CD4-positive, alpha-beta T cell treated with Interleukin-12 subunit alpha and Interleukin-12 subunit beta, for 1 hour (primary cell): ENCODE results near the gene GNPDA1.
A peak's percentile ranks its signal among the peaks of the same experiment; 100 is the strongest.

Experiments used
- DNase-seq: peaks from one replicate; pipeline ENCODE4 v3.0.0-alpha.2; 2020

Gene GNPDA1

DNA sequence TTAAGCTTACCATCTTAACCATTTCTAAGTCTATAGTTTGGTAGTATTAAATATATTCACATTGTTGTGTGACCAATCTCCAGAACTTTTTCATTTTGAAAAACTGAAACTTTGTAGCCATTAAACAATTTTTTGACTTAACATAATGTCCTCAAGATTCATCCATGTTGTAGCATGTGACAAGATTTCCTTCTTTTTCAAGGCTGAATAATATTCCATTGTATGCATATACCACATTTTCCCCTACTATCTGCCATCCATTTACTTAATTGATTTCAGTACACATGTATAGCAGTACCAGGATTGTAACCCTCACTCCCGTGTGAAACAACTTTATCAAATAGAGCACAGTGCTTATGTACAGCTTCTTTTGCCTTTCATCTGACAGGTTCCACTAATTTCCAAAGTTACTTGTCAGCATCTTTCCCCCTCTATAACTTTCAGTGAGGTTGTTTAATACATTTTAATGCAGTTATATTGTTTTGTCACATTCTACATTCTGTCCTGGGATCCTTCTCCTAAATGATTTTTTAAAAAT lies 7.4 kb upstream of the GNPDA1 start:
- DNase-seq: no peak

GRCh38 chr5:142017832-142018427 lies 5.1 kb upstream of the GNPDA1 start:
- DNase-seq: peak; percentile 20

- DNase-seq: peak; percentile 34
Measured at GRCh38 chr5:142016556-142016955, 3.7 kb upstream of the GNPDA1 start.

GRCh38 chr5:142015781-142016533 lies 3.1 kb upstream of the GNPDA1 start:
- peak; percentile 57 for DNase-seq

- DNase-seq: peak; percentile 76
Measured at GRCh38 chr5:142014911-142015584, 2.2 kb upstream of the GNPDA1 start.

DNA sequence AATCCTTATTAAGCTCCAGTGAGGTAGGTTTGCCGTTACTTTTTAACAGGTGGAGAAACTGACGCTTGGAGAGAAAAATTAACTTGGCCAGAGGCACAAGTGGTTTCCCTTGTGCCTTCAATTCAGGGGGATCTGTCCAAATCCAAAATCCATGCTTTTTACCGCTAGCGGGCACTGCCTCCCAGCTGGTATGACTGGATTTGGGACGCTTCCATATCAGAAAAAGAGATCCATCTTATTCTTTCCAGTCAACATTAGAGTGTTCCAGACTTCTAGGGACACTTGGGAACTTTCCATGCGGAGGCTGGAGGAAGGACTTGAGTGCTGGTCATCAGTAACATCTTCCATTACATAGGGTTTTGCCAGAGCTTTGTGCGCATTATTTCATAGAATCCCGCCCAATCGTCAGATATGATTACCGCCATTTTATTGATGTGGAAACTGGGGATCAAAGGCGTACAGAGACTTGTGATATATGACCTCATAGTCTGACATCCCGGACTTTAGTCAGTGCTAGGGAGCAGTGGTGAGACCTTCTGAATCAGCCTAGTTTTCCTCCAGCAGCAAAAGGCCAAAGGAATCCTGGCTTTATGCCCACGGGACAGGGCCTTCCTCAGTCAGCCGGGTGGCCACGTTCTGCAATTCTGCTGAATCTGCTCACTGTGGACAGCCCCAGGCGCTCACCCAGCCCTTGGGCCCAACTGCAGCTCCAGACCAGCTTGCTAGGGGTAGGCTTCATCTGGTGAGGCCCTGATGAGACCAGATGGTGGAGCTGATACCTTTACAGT lies 1.1 kb upstream of the GNPDA1 start:
- DNase-seq: no peak

DNA sequence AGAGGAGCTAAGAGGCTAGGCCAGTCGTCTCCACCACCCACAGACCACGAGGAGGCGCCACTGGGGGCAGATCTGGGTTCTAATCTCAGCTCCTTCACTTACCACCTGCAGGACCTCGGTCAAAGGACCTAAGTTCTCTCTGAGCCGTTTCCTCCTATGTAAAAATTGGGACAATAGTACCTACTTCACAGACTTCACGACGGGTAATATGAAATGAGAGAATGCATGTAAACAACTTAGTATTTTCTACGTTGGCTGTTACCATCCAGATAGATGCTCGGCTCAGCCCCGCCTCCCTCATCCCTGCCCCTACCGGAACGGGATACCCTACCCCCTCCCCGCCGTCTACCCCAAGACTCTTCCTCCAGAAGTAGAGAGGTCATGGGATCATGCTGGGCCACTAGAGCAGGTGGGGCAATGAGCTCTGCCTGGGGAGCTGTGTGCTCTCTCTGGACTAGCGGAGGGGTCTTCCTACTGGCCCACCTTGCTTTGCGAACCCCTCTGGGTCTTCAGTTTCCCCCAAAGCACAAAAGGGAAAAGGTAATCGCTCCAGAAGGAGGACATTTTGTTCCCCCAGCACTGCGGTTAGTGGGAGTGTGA lies 541 bp downstream of the GNPDA1 start:
- DNase-seq: peak; percentile 55

DNA sequence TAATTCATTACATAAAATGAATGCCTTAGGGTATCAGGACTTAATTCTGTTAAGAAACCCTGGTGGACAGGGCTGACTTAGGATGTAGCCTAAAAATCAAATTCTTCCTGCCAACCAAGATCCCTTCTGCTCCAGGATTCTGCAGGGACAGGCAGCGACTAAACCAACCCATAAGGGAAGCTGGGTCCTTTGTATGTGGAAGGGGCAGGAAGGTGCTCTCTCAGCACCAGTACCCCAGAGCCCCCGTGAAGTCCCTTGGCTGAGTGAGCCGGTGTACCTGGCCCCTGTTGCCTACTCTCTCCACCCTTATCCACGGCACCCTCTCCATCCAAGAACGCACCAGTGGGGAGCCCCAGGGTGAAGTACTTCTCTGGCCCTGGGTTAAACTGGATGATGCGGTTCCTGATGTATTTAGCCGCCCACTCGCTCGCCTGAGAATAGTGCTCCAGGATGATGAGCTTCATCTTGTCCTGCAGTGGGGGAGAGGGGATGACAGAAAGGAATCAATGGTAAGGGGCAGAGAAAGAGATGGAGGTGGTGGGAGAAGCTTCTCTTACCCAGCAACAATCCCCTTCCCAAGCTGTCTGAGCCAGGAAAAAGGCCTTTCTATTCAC lies 1.1 kb downstream of the GNPDA1 start:
- DNase-seq: no peak

DNA sequence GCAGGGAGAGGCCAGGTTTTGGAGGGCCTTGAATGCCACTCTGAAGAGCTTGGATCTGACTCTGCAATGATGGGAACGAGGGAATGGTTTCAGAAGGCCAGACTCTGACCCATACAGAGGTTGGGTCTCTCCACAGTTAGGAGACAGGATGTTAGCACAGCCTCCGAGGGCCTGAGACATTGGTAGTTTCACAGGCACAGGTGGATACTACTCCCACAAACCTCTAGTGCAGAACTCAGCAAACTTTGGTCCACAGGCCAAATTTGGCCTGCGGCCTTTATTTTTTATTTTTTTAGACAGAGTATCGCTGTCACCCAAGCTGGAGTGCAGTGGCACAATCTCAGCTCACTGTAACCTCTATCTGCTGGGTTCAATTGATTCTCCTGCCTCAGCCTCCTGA lies 2.9 kb downstream of the GNPDA1 start:
- no peak for DNase-seq

GRCh38 chr5:142008813-142009212 lies 4.0 kb downstream of the GNPDA1 start:
- no peak for DNase-seq

DNA sequence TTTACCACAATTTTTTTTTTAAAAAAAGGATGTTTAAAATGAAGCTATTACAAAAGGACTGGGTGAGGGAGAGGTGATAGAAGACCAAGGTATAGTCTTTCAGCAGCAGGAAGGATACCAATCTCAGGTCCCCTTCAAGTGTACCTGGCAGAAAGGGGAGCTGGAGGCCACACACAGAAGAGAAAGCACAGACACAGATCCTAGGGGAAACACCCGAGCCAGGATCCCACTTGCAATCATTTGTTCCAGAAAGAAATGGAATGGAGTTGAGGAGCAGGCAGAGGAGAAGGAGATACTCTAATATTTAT lies 5.6 kb downstream of the GNPDA1 start:
- no peak for DNase-seq

GRCh38 chr5:142006363-142007236 lies 6.2 kb downstream of the GNPDA1 start:
- DNase-seq: peak; percentile 27

- no peak for DNase-seq
Measured at GRCh38 chr5:142003266-142003800, 9.5 kb downstream of the GNPDA1 start.

DNA sequence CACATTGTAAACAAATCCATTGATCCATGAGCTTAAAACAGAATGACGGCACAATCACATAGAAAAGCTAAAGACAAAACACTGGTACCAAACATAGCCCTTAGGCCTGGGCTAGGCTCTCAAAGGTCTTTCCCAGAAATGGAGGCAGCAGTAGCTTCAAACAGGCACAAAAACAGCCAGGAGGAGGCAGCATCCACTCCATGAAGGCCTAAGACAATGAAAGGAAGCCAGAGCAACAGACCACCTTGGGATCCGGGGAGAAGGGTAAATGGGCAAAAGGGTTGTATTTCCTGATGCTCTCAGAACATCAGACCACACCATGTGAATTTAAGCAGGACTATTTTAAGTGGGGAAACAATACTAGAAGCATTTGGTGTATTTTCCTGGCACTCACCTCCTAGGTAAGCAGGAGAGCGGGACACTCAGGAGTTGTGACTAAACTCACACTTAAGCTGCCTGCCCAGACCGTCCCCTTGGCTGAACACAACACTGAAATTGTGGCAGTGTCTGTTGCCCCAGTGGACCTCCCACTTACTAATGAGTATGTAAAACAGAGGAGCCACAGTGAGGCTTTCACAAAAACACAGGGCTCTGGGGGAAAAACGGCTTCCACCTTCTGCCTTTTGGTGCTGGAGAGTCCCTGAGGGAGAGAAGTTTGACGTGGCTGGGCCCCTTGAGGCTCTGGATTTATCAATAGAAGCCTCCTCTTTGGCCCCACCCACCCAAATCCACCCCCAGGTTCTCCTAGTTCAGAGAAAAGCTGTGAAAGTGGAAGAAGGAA lies 11.9 kb downstream of the GNPDA1 start:
- DNase-seq: peak; percentile 14

- no peak for DNase-seq
Measured at GRCh38 chr5:142000173-142000572, 12.7 kb downstream of the GNPDA1 start.

DNA sequence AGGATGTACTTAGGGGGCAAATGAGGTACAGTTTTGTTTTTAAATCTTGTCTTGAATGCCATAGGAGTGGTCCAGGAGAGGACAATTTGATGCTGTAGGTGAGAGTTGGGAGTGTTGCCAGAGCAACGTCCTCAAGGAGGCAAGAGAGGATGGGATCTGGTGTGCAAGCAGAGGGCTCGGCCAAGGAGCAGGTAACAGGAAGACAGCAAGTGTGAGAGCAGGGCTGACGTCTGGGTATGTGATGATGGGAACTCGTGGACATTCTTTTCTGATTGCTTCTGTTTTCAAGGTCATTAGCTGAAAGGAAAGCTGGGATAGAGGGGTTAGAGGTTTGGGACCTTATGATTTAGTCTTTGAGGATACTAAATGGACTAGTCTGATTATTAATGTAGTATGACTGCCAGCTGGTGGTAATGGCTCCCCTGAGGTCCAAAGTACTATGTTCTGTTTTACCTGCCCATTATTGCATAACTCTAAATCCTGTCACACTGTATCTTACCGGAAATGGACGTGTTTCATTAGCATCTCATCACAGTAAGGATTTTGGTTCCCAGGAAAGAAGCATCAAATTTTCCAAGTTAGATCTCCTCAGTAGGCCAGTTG lies 15.4 kb downstream of the GNPDA1 start:
- DNase-seq: no peak

- DNase-seq: no peak
Measured at GRCh38 chr5:141995656-141996055, 17.2 kb downstream of the GNPDA1 start.

DNA sequence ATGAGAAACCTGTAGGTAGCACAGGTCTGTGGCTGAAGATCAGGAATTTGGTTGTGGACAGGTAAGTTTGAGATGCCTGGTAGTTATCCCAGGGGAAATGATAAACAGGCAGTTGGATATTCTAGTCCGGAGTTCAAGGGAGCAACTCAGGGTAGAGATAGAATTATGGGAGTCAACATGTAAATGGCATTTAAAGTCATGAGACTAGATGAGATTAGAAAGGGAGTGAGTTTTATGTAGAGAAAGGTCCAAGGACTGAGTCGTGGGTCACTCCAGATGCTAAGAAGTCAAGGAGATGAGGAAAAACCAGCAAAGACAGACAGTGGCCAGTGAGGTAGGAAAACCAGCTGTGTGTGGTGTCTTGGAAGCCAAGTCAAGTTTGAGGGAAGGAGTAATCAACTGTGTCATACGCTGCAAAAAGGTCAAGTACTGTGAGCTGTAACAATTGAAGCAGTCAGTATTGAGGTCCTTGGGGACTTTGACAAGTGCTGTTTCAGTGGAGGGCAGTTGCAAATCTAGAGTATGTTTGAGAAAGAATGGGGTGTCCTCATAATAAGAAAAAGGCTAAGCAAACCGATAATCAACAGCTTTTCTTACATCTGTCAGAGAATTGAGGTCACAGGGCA lies 18.2 kb downstream of the GNPDA1 start:
- DNase-seq: no peak

DNA sequence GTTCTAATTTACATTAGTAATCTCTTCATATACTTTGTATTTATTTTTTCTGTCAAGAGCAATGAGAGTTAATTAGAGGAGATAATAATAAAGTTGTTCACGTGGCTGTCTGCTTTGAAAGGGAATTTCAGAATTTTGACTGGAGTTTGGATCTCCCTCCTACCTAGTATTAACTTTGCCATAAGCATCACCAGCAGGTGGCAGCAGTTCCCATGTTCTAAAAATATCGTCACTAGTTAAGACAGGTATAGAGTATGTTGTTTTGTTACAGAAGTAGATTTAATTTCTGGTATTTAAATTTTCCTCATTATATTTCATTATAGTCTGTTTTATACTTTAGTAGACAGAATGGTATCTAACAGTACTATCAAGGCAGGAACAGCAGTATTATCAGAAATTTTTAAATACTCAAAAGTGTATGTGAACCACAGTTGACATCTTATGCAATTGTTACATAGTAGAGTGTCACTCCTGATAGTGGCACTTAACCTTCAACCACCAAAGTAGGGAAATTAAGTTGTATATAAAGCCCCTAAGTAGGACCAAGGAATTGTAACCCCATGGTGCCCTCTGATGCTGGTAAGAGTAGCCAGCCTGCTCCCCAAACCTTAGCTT lies 20.4 kb downstream of the GNPDA1 start:
- DNase-seq: peak; percentile 80
